Measurements from ENCODE around the gene KRT33A.
"Not testable (repeated sequence)": the region's sequence is repeated elsewhere in the genome, so short reads cannot be mapped to it uniquely, and the experiment has no call there.

KRT33A gene

GRCh38 chr17:41350381-41350878 lies at the start of gene KRT33A:
Gene KRT33A (minus strand): TSS chr17:41350828. CDS start chr17:41350767, 61 bp downstream.
- not testable (repeated sequence) for DNase-seq (ENCODE audit: low read depth, low spot score)

GRCh38 chr17:41396996-41397660 lies 46.5 kb upstream of the KRT33A start, which contains the start of gene KRT31:
Gene KRT31 (minus strand): TSS chr17:41397608. CDS start chr17:41397539, 69 bp downstream.
- DNase-seq (ENCODE audit: low read depth, low spot score) = no peak

- no peak for DNase-seq (ENCODE audit: low read depth, low spot score)
Measured at GRCh38 chr17:41396340-41396739, 45.7 kb upstream of the KRT33A start.

GRCh38 chr17:41395611-41396010 lies 45.0 kb upstream of the KRT33A start:
- no peak for DNase-seq (ENCODE audit: low read depth, low spot score)

GRCh38 chr17:41395044-41395443 lies 44.4 kb upstream of the KRT33A start:
- not testable (repeated sequence) for DNase-seq (ENCODE audit: low read depth, low spot score)

GRCh38 chr17:41394254-41394996 lies 43.8 kb upstream of the KRT33A start:
- no peak for DNase-seq (ENCODE audit: low read depth, low spot score)

- no peak for DNase-seq (ENCODE audit: low read depth, low spot score)
Measured at GRCh38 chr17:41393826-41394225, 43.2 kb upstream of the KRT33A start.

GRCh38 chr17:41393294-41393693 lies 42.7 kb upstream of the KRT33A start:
- no peak for DNase-seq (ENCODE audit: low read depth, low spot score)

- DNase-seq (ENCODE audit: low read depth, low spot score) = no peak
Measured at GRCh38 chr17:41392278-41392677, 41.6 kb upstream of the KRT33A start.

GRCh38 chr17:41391535-41391934 lies 40.9 kb upstream of the KRT33A start:
- no peak for DNase-seq (ENCODE audit: low read depth, low spot score)

- no peak for DNase-seq (ENCODE audit: low read depth, low spot score)
Measured at GRCh38 chr17:41390411-41390938, 39.8 kb upstream of the KRT33A start.

GRCh38 chr17:41387670-41388069 lies 37.0 kb upstream of the KRT33A start:
- peak; percentile 41 for DNase-seq (ENCODE audit: low read depth, low spot score)

GRCh38 chr17:41386227-41386626 lies 35.6 kb upstream of the KRT33A start:
- no peak for DNase-seq (ENCODE audit: low read depth, low spot score)

GRCh38 chr17:41383690-41384089 lies 33.1 kb upstream of the KRT33A start:
- no peak for DNase-seq (ENCODE audit: low read depth, low spot score)

GRCh38 chr17:41382394-41382793 lies 31.8 kb upstream of the KRT33A start:
- DNase-seq (ENCODE audit: low read depth, low spot score) = no peak

- not testable (repeated sequence) for DNase-seq (ENCODE audit: low read depth, low spot score)
Measured at GRCh38 chr17:41381943-41382342, 31.3 kb upstream of the KRT33A start, which contains the start of gene KRT34. Gene KRT34 (minus strand): TSS chr17:41382306. CDS start chr17:41382246, 60 bp downstream.

GRCh38 chr17:41380091-41380490 lies 29.5 kb upstream of the KRT33A start:
- DNase-seq (ENCODE audit: low read depth, low spot score) = peak; percentile 48

GRCh38 chr17:41377546-41377945 lies 26.9 kb upstream of the KRT33A start:
- DNase-seq (ENCODE audit: low read depth, low spot score) = no peak

- DNase-seq (ENCODE audit: low read depth, low spot score) = no peak
Measured at GRCh38 chr17:41369713-41370112, 19.1 kb upstream of the KRT33A start, which contains the start of gene KRT33B. Gene KRT33B (minus strand): TSS chr17:41369813. CDS start chr17:41369750, 63 bp downstream.

GRCh38 chr17:41369023-41369422 lies 18.4 kb upstream of the KRT33A start:
- no peak for DNase-seq (ENCODE audit: low read depth, low spot score)

- peak; percentile 61 for DNase-seq (ENCODE audit: low read depth, low spot score)
Measured at GRCh38 chr17:41367426-41368075, 16.9 kb upstream of the KRT33A start.

GRCh38 chr17:41366070-41366469 lies 15.4 kb upstream of the KRT33A start:
- no peak for DNase-seq (ENCODE audit: low read depth, low spot score)

All from astrocyte of the hippocampus (primary cell).